ENCODE measurements around the gene TIGD3. TPM values are rescaled to one million over a fixed set of nuclear protein-coding genes. Genes with fewer than 3 reads are reported as not detected.
"Not testable (repeated sequence)": the region's sequence is repeated elsewhere in the genome, so short reads cannot be mapped to it uniquely, and the experiment has no call there.

The TIGD3 gene
- total RNA-seq, 2 donors from 2014 or later, result 1.3 to 1.8 TPM

DNA sequence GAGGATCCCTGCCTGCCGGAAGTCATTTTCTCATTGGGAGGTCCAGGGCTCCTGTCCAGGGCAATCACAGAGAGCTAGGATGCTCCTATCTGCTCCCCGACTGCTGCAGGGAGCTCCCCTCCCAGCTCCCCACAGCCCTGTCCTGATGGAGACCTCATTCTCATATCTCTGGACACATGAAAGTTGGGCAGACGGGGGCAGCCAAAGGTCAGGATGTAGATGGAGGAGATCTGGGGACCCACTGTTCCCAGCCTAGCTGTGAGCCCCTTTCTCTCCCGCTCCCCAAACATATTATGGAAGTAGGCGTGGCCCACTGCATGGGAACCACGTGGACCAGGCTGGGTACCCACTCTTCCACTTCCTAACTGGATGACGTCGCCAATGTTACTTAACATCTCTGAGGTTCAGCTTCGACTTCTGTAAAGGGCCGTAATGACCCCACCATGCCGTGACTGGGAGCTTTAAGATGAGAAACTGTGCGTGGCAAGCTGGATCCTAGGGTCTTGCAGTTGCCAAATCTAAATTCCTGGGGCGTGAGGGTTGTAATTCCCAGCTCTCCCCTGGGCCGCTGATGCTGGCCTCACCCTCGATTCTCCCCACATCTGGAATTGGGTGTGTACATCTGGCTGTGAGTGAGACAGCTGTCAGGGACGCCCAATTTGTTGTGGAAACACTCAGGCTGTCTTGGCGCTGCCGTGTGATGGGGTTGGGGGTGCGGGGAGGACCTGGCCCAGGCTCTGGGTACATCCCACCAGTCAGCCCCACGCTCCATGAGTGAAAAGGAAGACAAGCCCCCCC is 38.1 kb upstream of the TIGD3 start:
- H3K27ac Mint-ChIP-seq, result no peak overlapping the region
- peaks cover 21% of the 10 kb centered on the region for H3K27me3 Mint-ChIP-seq (ENCODE audit: low read depth)
- no peaks in the 10 kb centered on the region for H3K36me3 Mint-ChIP-seq (ENCODE audit: insufficient read depth in 2 of 2)
- H3K9me3 Mint-ChIP-seq, result no peaks in the 10 kb centered on the region
- DNase-seq (no peak), ATAC-seq (replicated peaks in 1 of 2) (no peak)
- H3K4me3 Mint-ChIP-seq, result peak overlapping the region; percentile 77 to 80
- H3K4me1 Mint-ChIP-seq (ENCODE audit: low read depth), result peaks cover 16% of the 10 kb centered on the region

DNA sequence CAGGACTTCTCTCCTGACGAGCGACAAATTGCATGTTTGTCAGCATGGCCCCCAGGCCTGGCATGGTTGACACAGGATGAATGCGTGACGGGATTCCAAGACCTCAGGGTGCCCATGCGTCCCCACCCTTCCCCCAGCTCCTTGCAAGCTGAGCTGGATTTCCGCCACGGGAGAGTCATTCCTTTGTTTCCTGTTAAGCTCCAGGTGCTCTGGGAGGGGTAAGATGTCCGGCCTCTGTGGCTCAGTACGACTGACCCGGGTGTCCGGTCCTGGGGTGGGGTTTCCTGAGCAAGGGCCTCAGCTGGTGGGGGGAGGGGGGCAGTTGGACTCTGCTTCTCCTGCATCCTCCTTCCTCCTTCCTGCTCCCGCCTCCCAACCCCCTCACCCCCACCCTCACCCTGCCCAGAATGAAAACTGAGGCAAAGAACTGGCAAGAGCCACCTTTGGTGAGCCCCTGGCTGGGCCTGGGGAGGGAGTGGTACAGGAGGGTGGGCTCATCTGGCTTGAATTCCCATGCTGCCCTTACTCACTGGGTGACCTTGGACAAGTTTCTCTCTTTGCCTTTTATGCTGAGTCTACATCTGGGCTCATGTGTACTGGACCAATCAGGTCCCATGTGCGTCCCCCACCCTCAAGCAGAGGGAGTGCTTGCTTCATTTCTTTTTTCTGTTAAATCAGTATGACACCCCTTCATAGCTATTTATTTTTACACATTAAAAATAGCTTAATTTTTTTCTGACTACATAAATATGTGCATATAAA is 37.3 kb upstream of the TIGD3 start:
- Mint-ChIP-seq H3K4me3 (no peak overlapping the region), H3K27me3 (ENCODE audit: low read depth) (peaks cover 21% of the 10 kb centered on the region), H3K9me3 (no peaks in the 10 kb centered on the region), H3K27ac (no peak overlapping the region), H3K36me3 (ENCODE audit: insufficient read depth in 2 of 2) (no peaks in the 10 kb centered on the region), H3K4me1 (ENCODE audit: low read depth) (peaks cover 16% of the 10 kb centered on the region)
- no peak for ATAC-seq (replicated peaks in 1 of 2)
- no peak for DNase-seq

DNA sequence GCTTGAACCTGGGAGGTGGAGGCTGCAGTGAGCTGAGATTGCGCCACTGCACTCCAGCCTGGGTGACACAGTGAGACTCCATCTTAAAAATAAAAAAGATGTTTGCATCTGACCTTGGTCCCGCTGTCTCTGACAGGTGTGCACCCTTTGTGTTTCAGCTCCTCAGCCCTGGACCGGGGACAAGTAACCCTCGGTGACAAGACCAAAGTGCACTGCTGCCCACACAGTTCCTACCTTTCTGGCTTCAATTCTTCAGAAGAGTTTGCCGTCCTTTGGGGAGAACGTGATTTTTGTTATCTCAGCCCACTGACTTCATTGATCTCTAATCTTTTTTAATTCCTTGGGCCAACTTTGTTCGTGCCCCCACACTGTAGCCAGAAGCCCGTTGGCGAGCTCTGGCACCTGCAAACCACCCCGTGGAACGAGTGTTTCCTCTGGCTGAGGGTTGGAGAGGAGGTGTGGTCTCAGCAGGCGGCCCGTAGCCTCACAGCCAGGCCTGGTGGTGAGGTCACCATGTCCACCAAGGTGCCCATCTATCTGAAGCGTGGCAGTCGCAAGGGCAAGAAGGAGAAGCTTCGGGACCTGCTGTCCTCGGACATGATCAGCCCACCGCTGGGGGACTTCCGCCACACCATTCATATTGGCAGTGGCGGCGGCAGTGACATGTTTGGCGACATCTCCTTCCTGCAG is 34.0 kb upstream of the TIGD3 start:
- no peak overlapping the region for H3K27ac Mint-ChIP-seq
- no peaks in the 10 kb centered on the region for H3K9me3 Mint-ChIP-seq
- H3K36me3 Mint-ChIP-seq (ENCODE audit: insufficient read depth in 2 of 2), result no peaks in the 10 kb centered on the region
- H3K4me3 Mint-ChIP-seq, result no peak overlapping the region
- peaks cover 10% of the 10 kb centered on the region for H3K27me3 Mint-ChIP-seq (ENCODE audit: low read depth)
- DNase-seq (no peak), ATAC-seq (replicated peaks in 1 of 2) (no peak)
- peaks cover 8% of the 10 kb centered on the region for H3K4me1 Mint-ChIP-seq (ENCODE audit: low read depth)

- H3K36me3 Mint-ChIP-seq (ENCODE audit: insufficient read depth in 2 of 2), result no peaks in the 10 kb centered on the region
- no peak overlapping the region for H3K4me3 Mint-ChIP-seq
- peaks cover 2% of the 10 kb centered on the region for H3K4me1 Mint-ChIP-seq (ENCODE audit: low read depth)
- no peaks in the 10 kb centered on the region for H3K9me3 Mint-ChIP-seq
- H3K27me3 Mint-ChIP-seq (ENCODE audit: low read depth), result peaks cover 6% of the 10 kb centered on the region
- no peak overlapping the region for H3K27ac Mint-ChIP-seq
- DNase-seq (no peak), ATAC-seq (replicated peaks in 1 of 2) (no peak)
Observed at GRCh38 chr11:65321076-65321475, 33.5 kb upstream of the TIGD3 start.

DNA sequence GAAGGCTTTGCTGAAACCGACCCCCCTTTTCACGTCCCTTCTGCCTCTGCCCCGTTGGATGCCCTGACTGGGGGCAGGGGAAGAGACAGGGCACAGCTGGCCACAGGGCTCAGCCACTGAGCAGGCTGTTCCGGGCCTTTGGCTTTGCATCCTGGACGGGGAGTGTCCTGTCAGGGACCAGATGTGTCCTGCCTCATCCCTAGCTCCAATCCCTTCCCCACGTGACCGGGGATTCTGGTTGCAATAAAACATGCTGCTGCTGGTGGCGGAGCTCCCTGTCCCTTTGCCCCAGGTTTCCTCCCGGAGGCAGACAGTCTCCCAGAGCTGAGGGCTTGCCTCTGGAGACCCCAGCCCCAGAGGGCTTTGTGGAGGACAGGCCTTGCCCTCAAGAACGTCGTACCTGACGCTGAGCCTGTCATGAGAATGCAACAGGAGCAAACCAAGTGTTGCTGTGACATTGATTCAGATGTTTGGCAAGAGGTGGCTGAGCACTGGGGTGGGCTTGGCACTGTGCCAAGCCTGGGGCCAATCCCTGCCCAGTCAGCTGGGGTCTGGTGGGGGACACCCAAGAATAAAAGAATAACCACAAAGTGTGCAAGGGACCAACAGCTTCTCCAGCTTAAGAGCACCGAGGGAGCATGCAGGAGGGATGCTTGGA is 32.6 kb upstream of the TIGD3 start:
- DNase-seq, result no peak
- no peaks in the 10 kb centered on the region for H3K36me3 Mint-ChIP-seq (ENCODE audit: insufficient read depth in 2 of 2)
- no peaks in the 10 kb centered on the region for H3K27me3 Mint-ChIP-seq (ENCODE audit: low read depth)
- no peaks in the 10 kb centered on the region for H3K4me1 Mint-ChIP-seq (ENCODE audit: low read depth)
- no peak for ATAC-seq (replicated peaks in 1 of 2)
- H3K27ac Mint-ChIP-seq, result no peak overlapping the region
- H3K4me3 Mint-ChIP-seq, result no peak overlapping the region
- no peaks in the 10 kb centered on the region for H3K9me3 Mint-ChIP-seq

DNA sequence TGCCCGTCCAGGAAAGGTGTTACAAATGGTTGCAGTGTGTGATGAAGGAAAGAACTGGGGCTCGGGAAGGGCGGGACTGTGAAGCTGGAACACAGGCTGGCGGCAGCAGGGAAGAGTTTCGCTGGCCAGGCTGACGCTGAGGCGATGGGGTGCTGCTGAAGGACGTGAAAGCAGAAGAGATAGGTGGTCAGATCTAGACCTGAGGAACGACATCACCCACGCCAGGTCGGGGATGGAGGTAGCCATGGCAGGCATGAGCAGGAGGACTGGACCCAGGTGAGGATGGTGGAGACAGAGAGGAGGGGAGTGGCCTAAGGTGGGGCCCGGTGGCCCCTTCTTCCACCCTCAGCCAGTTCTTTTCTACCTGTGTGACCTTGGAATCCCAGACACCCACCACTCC is 30.7 kb upstream of the TIGD3 start:
- H3K27ac Mint-ChIP-seq, result no peak overlapping the region
- DNase-seq (no peak), ATAC-seq (replicated peaks in 1 of 2) (no peak)
- no peaks in the 10 kb centered on the region for H3K4me1 Mint-ChIP-seq (ENCODE audit: low read depth)
- no peak overlapping the region for H3K4me3 Mint-ChIP-seq
- H3K36me3 Mint-ChIP-seq (ENCODE audit: insufficient read depth in 2 of 2), result no peaks in the 10 kb centered on the region
- no peaks in the 10 kb centered on the region for H3K27me3 Mint-ChIP-seq (ENCODE audit: low read depth)
- no peaks in the 10 kb centered on the region for H3K9me3 Mint-ChIP-seq

DNA sequence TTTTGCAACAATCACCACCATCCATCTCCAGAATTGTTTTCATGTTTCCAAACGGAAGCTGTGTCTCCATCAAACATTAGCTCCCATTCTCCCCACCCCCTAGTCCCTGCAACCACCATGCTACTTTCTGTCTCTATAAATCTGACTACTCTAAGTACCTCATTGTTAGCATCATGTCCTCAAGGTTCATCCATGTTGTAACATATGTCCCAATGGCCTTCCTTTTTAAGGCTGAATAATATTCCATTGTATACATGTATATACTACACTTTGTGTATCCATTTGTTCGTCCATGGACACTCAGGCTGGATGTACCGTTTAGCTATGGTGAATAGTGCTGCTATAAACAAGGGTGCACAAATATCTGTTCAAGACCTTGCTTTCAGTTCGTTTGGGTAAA is 29.1 kb upstream of the TIGD3 start:
- H3K4me1 Mint-ChIP-seq (ENCODE audit: low read depth), result peaks cover 12% of the 10 kb centered on the region
- no peaks in the 10 kb centered on the region for H3K36me3 Mint-ChIP-seq (ENCODE audit: insufficient read depth in 2 of 2)
- no peaks in the 10 kb centered on the region for H3K27me3 Mint-ChIP-seq (ENCODE audit: low read depth)
- no peaks in the 10 kb centered on the region for H3K9me3 Mint-ChIP-seq
- H3K27ac Mint-ChIP-seq, result no peak overlapping the region
- ATAC-seq (replicated peaks in 1 of 2), result no peak
- DNase-seq, result no peak
- no peak overlapping the region for H3K4me3 Mint-ChIP-seq

DNA sequence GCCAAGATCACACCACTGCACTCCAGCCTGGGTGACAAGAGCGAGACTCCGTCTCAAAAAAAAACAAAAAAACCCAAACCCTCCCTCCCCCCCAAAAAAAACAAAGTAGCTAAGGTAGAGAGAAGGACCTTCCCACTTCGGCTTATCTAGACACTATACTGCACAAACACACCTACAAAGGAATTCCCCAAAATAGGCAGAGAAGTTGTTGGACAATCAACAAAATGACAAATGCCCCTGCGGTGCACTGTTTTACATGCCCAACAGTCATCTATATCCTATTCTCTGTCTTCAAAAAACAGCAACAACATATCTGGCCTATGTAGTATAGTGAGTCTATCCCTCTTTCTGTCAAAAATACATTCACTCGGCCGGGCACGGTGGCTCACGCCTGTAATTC is 27.5 kb upstream of the TIGD3 start:
- Mint-ChIP-seq H3K4me3 (no peak overlapping the region), H3K36me3 (ENCODE audit: insufficient read depth in 2 of 2) (no peaks in the 10 kb centered on the region), H3K9me3 (no peaks in the 10 kb centered on the region)

DNA sequence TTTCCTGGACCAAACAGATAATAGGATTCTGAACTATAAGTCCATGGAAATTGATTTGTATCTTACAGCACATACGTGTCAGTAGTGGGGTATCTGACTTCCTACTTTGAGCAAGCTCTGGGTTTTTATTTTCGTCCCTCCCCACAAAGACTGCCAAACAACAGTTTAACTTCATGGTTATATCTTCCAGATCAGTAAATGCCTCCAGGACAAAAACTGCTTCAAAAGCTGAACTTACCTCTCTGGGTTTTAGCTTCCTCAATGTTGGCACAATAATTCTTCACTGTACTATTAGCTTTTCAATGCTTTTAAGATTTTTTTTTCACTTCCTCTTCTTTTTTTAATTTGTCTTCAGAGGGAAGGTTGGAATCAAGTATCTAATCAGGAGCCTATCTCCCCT is 25.1 kb upstream of the TIGD3 start:
- H3K27ac Mint-ChIP-seq, result peak overlapping the region; percentile 3

More for the DNA sequence above, 27.5 kb upstream of the TIGD3 start:
- H3K27me3 Mint-ChIP-seq (ENCODE audit: low read depth), result no peaks in the 10 kb centered on the region
- H3K27ac Mint-ChIP-seq, result no peak overlapping the region
- no peak for DNase-seq
- peaks cover 12% of the 10 kb centered on the region for H3K4me1 Mint-ChIP-seq (ENCODE audit: low read depth)
- no peak for ATAC-seq (replicated peaks in 1 of 2)

DNA sequence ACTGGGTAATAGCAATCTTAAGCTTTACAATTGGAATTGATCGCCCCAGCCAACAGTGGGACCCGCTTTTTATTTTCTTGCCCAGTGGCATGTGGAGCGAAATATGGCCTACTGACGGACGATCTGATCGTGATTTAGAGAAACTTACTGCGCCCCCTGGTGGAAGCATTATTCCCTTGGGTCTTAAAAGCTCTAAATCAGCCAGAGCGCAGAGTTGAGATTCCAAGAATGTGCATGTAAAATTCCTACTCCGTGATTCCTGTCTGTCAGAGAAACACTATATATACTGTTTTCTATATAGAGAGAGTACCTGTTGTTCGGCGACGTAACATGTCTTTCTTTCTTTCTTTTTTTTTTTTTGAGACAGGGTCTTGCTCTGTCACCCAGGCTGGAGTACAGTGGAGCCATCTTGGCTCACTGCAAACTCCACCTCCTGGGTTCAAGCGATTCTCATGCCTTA is 24.6 kb upstream of the TIGD3 start:
- Mint-ChIP-seq H3K27me3 (ENCODE audit: low read depth) (no peaks in the 10 kb centered on the region), H3K4me3 (peak overlapping the region; percentile 55 to 61), H3K36me3 (ENCODE audit: insufficient read depth in 2 of 2) (peaks cover 3 to 5% of the 10 kb centered on the region in 2 donors), H3K4me1 (ENCODE audit: low read depth) (peaks cover 18% of the 10 kb centered on the region), H3K9me3 (no peaks in the 10 kb centered on the region), H3K27ac (peak overlapping the region; percentile 3)
- ATAC-seq (replicated peaks in 1 of 2) (peak in 1 of 2 donors; percentile 31), DNase-seq (peak; percentile 88 to 89)

More for the DNA sequence above, 25.1 kb upstream of the TIGD3 start:
- H3K36me3 Mint-ChIP-seq (ENCODE audit: insufficient read depth in 2 of 2), result peaks cover 2 to 3% of the 10 kb centered on the region in 2 donors
- no peaks in the 10 kb centered on the region for H3K9me3 Mint-ChIP-seq
- ATAC-seq (replicated peaks in 1 of 2) (no peak), DNase-seq (no peak)
- peaks cover 13% of the 10 kb centered on the region for H3K4me1 Mint-ChIP-seq (ENCODE audit: low read depth)
- peak overlapping the region; percentile 55 to 61 for H3K4me3 Mint-ChIP-seq
- H3K27me3 Mint-ChIP-seq (ENCODE audit: low read depth), result no peaks in the 10 kb centered on the region

DNA sequence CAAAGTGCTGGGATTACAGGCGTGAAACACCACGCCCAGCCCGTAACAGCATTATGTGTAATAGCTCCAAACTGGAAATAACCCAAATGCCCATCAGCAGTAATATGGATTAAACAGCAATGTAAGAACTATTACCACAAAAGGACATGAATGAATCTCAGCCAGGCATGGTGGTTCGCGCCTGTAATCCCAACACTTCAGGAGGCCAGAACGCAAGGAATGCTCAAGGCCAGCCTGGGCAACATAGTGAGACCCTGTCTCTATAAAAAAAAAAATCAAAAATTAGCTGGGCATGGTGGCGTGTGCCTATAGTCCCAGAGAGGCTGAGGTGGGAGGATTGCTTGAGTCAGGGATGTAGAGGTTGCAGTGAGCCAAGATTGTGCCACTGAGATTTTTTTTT is 24.0 kb upstream of the TIGD3 start:
- no peak overlapping the region for H3K27ac Mint-ChIP-seq
- H3K4me3 Mint-ChIP-seq, result no peak overlapping the region
- H3K27me3 Mint-ChIP-seq (ENCODE audit: low read depth), result no peaks in the 10 kb centered on the region
- DNase-seq (no peak), ATAC-seq (replicated peaks in 1 of 2) (no peak)
- peaks cover 24% of the 10 kb centered on the region for H3K4me1 Mint-ChIP-seq (ENCODE audit: low read depth)
- H3K36me3 Mint-ChIP-seq (ENCODE audit: insufficient read depth in 2 of 2), result peaks cover 3 to 5% of the 10 kb centered on the region in 2 donors
- H3K9me3 Mint-ChIP-seq, result no peaks in the 10 kb centered on the region

GRCh38 chr11:65332591-65332990 is 22.0 kb upstream of the TIGD3 start:
- ATAC-seq (replicated peaks in 1 of 2); H3K27ac Mint-ChIP-seq; H3K36me3 Mint-ChIP-seq (ENCODE audit: insufficient read depth in 2 of 2); DNase-seq; H3K4me3 Mint-ChIP-seq; H3K27me3 Mint-ChIP-seq (ENCODE audit: low read depth); H3K9me3 Mint-ChIP-seq: not testable (repeated sequence)
- H3K4me1 Mint-ChIP-seq (ENCODE audit: low read depth), result peaks cover 35% of the 10 kb centered on the region
